ENCODE data around the gene GPC6.
A peak's percentile ranks its signal among the peaks of the same experiment; 100 is the strongest.

The GPC6 gene

DNA sequence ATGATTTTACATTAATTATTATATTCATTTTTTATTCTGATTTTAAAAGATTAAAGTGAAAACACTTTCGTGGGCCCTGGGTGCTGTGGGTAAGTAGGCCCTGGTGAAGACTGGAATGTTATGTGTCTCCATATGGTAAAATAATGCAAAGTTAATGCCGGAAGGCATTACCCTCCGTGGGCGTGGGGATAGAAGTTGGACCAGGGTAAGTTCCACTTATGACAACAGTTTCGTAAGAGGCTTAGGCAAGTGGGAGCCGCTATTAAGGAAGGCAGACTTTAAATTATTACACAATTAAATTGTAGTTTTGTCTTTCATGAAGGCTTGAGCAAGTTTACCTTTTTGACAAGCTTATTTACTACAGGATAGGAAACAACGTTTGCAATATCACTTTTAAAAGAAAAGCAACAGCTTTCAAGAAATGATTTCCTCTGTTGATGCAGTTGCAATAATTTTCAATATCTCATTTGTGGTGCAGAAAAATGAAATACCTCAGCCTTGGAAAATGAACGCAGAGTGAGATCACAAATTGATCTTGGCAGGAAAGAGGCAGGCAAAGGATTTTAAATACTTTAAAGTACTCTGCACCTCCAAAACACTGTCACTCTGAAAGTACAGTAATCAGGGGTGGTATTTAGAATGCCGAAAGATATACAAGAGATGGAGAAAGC is 942.3 kb downstream of the GPC6 start:
- no peak for DNase-seq (ENCODE audit: low read depth)
- H3K27me3 ChIP-seq (replicated peaks; ENCODE audit: control insufficient read depth, insufficient read depth, low read length) = no peaks in the 10 kb centered on the region
- H3K4me3 ChIP-seq (ENCODE audit: low read length) = peak overlapping the region; percentile 41
- H3K36me3 ChIP-seq (ENCODE audit: control insufficient read depth, insufficient read depth, low read length, severe bottlenecking) = no peaks in the 10 kb centered on the region
- H3K4me1 ChIP-seq (ENCODE audit: control insufficient read depth, insufficient read depth, low read length) = peaks cover 42% of the 10 kb centered on the region
- no peaks in the 10 kb centered on the region for H3K9me3 ChIP-seq (ENCODE audit: control insufficient read depth, low read length)
- peak overlapping the region; percentile 51 for H3K9ac ChIP-seq (ENCODE audit: low read length)

- Histone ChIP-seq H3K36me3 (ENCODE audit: control insufficient read depth, insufficient read depth, low read length, severe bottlenecking) (no peaks in the 10 kb centered on the region), H3K4me3 (ENCODE audit: low read length) (peak overlapping the region; percentile 41), H3K4me1 (ENCODE audit: control insufficient read depth, insufficient read depth, low read length) (peaks cover 49% of the 10 kb centered on the region), H3K9me3 (ENCODE audit: control insufficient read depth, low read length) (no peaks in the 10 kb centered on the region), H3K27me3 (replicated peaks; ENCODE audit: control insufficient read depth, insufficient read depth, low read length) (no peaks in the 10 kb centered on the region), H3K9ac (ENCODE audit: low read length) (peak overlapping the region; percentile 51)
- DNase-seq (ENCODE audit: low read depth) = no peak
Measured at GRCh38 chr13:94169454-94170144, 943.0 kb downstream of the GPC6 start.

- H3K9me3 ChIP-seq (ENCODE audit: control insufficient read depth, low read length) = no peaks in the 10 kb centered on the region
- H3K27me3 ChIP-seq (replicated peaks; ENCODE audit: control insufficient read depth, insufficient read depth, low read length) = no peaks in the 10 kb centered on the region
- peak overlapping the region; percentile 1 for H3K4me3 ChIP-seq (ENCODE audit: low read length)
- peak; percentile 40 for DNase-seq (ENCODE audit: low read depth)
- peaks cover 52% of the 10 kb centered on the region for H3K4me1 ChIP-seq (ENCODE audit: control insufficient read depth, insufficient read depth, low read length)
- H3K36me3 ChIP-seq (ENCODE audit: control insufficient read depth, insufficient read depth, low read length, severe bottlenecking) = no peaks in the 10 kb centered on the region
- H3K9ac ChIP-seq (ENCODE audit: low read length) = peak overlapping the region; percentile 51
Measured at GRCh38 chr13:94170145-94170571, 943.6 kb downstream of the GPC6 start.

DNA sequence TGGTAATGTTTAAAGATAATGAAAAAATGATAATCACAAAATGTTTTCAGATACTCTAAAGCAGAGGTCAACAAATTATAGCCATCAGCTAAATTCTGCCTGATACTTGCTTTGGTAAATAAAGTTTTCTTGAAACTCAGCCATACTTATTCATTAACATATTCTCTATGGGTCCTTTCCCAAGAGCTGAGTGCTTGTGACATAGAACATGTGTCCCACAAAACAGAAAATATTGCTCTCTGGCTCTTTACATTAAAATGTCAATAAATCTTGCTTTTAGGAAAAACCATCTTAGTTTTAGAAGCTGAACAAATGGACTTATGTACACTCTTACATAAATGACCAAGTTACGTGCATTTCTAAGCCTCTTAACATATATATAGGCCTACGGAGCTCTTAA is 945.8 kb downstream of the GPC6 start:
- DNase-seq (ENCODE audit: low read depth) = no peak
- H3K4me1 ChIP-seq (ENCODE audit: control insufficient read depth, insufficient read depth, low read length) = peaks cover 62% of the 10 kb centered on the region
- no peaks in the 10 kb centered on the region for H3K27me3 ChIP-seq (replicated peaks; ENCODE audit: control insufficient read depth, insufficient read depth, low read length)
- H3K36me3 ChIP-seq (ENCODE audit: control insufficient read depth, insufficient read depth, low read length, severe bottlenecking) = no peaks in the 10 kb centered on the region
- no peak overlapping the region for H3K4me3 ChIP-seq (ENCODE audit: low read length)
- H3K9me3 ChIP-seq (ENCODE audit: control insufficient read depth, low read length) = no peaks in the 10 kb centered on the region
- H3K9ac ChIP-seq (ENCODE audit: low read length) = no peak overlapping the region

DNA sequence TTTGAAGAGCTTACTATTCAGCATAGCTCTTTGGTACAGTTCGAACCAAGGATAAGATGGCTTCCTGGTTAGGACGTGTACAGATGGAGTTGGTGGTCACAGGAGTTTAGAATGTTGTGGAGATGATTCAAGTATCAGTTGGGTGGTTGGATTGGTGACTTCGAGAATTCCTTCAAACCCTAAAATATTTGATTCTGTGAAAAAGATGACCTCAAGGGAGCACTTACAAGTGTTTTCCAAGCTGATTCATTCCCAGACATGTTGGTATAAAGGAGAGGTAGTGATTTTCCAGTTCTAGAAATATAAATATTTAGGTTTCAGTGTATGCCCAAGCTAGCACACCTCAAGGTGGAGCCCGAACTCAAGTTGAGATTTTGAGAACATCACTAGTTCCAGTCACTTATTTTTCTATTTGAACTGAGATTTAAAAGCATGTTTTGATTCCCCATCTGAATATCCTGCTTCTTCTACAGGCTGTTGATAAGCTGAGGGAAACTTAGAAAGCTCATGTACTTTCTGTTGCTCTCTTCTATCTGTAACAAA is 946.8 kb downstream of the GPC6 start:
- no peak for DNase-seq (ENCODE audit: low read depth)
- Histone ChIP-seq H3K27me3 (replicated peaks; ENCODE audit: control insufficient read depth, insufficient read depth, low read length) (no peaks in the 10 kb centered on the region), H3K36me3 (ENCODE audit: control insufficient read depth, insufficient read depth, low read length, severe bottlenecking) (no peaks in the 10 kb centered on the region), H3K4me3 (ENCODE audit: low read length) (no peak overlapping the region), H3K9ac (ENCODE audit: low read length) (no peak overlapping the region), H3K4me1 (ENCODE audit: control insufficient read depth, insufficient read depth, low read length) (peaks cover 62% of the 10 kb centered on the region), H3K9me3 (ENCODE audit: control insufficient read depth, low read length) (no peaks in the 10 kb centered on the region)

- Histone ChIP-seq H3K27me3 (replicated peaks; ENCODE audit: control insufficient read depth, insufficient read depth, low read length) (no peaks in the 10 kb centered on the region), H3K4me3 (ENCODE audit: low read length) (peak overlapping the region; percentile 11), H3K4me1 (ENCODE audit: control insufficient read depth, insufficient read depth, low read length) (peaks cover 58% of the 10 kb centered on the region), H3K9me3 (ENCODE audit: control insufficient read depth, low read length) (no peaks in the 10 kb centered on the region), H3K9ac (ENCODE audit: low read length) (no peak overlapping the region), H3K36me3 (ENCODE audit: control insufficient read depth, insufficient read depth, low read length, severe bottlenecking) (no peaks in the 10 kb centered on the region)
- DNase-seq (ENCODE audit: low read depth) = no peak
Measured at GRCh38 chr13:94174009-94174408, 947.4 kb downstream of the GPC6 start.

DNA sequence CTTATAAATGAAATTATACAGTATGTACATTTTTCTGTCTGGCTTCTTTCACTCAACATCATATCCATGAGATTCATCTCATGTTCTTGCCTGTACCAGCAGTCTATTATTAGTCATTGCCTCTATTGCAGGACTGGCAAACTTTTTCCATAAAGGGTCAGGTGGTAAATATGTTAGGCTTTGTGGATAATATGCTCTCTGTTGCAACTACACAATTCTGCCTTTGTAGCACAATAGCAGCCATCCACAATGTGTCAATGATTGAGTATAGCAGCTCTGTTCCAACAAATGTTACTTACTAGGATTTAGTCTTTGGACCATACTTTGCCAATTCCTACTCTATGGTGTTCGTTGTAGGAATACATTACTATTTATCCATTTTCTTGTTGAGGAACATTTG is 948.5 kb downstream of the GPC6 start:
- Histone ChIP-seq H3K4me1 (ENCODE audit: control insufficient read depth, insufficient read depth, low read length) (peaks cover 48% of the 10 kb centered on the region), H3K36me3 (ENCODE audit: control insufficient read depth, insufficient read depth, low read length, severe bottlenecking) (no peaks in the 10 kb centered on the region), H3K4me3 (ENCODE audit: low read length) (no peak overlapping the region), H3K27me3 (replicated peaks; ENCODE audit: control insufficient read depth, insufficient read depth, low read length) (no peaks in the 10 kb centered on the region), H3K9me3 (ENCODE audit: control insufficient read depth, low read length) (no peaks in the 10 kb centered on the region), H3K9ac (ENCODE audit: low read length) (no peak overlapping the region)
- no peak for DNase-seq (ENCODE audit: low read depth)

GRCh38 chr13:94176561-94176960 is 950.0 kb downstream of the GPC6 start:
- H3K9ac ChIP-seq (ENCODE audit: low read length) = no peak overlapping the region
- no peaks in the 10 kb centered on the region for H3K27me3 ChIP-seq (replicated peaks; ENCODE audit: control insufficient read depth, insufficient read depth, low read length)
- no peaks in the 10 kb centered on the region for H3K36me3 ChIP-seq (ENCODE audit: control insufficient read depth, insufficient read depth, low read length, severe bottlenecking)
- H3K4me3 ChIP-seq (ENCODE audit: low read length) = no peak overlapping the region
- DNase-seq (ENCODE audit: low read depth) = no peak
- H3K4me1 ChIP-seq (ENCODE audit: control insufficient read depth, insufficient read depth, low read length) = peaks cover 35% of the 10 kb centered on the region
- no peaks in the 10 kb centered on the region for H3K9me3 ChIP-seq (ENCODE audit: control insufficient read depth, low read length)

DNA sequence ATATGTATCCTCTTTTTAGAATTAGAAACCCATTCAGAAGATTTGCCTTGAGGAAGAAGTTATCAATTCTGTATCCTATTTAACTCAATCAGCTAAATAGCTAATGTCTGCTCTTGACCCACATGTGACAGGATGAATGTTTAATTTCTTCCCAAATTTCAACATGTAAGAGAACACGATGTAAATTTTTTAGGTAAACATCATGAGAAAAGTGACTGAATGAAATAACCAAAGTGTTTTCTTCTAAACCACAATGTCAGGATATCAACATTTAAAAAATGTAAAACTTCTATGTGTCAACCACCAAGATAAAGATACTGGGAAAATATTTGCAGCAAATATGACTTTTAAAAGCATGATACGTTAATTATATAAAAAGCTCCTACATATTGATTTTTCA is 950.4 kb downstream of the GPC6 start:
- Histone ChIP-seq H3K9me3 (ENCODE audit: control insufficient read depth, low read length) (no peaks in the 10 kb centered on the region), H3K36me3 (ENCODE audit: control insufficient read depth, insufficient read depth, low read length, severe bottlenecking) (no peaks in the 10 kb centered on the region), H3K4me3 (ENCODE audit: low read length) (no peak overlapping the region), H3K27me3 (replicated peaks; ENCODE audit: control insufficient read depth, insufficient read depth, low read length) (no peaks in the 10 kb centered on the region), H3K9ac (ENCODE audit: low read length) (no peak overlapping the region), H3K4me1 (ENCODE audit: control insufficient read depth, insufficient read depth, low read length) (peaks cover 35% of the 10 kb centered on the region)
- peak; percentile 34 for DNase-seq (ENCODE audit: low read depth)

- no peak for DNase-seq (ENCODE audit: low read depth)
- H3K27me3 ChIP-seq (replicated peaks; ENCODE audit: control insufficient read depth, insufficient read depth, low read length) = no peaks in the 10 kb centered on the region
Measured at GRCh38 chr13:94178625-94179244, 952.1 kb downstream of the GPC6 start.

GRCh38 chr13:94181461-94182107 is 955.0 kb downstream of the GPC6 start:
- no peak for DNase-seq (ENCODE audit: low read depth)
- H3K4me1 ChIP-seq (ENCODE audit: control insufficient read depth, insufficient read depth, low read length) = peaks cover 4% of the 10 kb centered on the region
- no peak overlapping the region for H3K4me3 ChIP-seq (ENCODE audit: low read length)
- no peaks in the 10 kb centered on the region for H3K36me3 ChIP-seq (ENCODE audit: control insufficient read depth, insufficient read depth, low read length, severe bottlenecking)
- no peaks in the 10 kb centered on the region for H3K27me3 ChIP-seq (replicated peaks; ENCODE audit: control insufficient read depth, insufficient read depth, low read length)
- H3K9me3 ChIP-seq (ENCODE audit: control insufficient read depth, low read length) = no peaks in the 10 kb centered on the region
- H3K9ac ChIP-seq (ENCODE audit: low read length) = no peak overlapping the region

More at GRCh38 chr13:94178625-94179244, 952.1 kb downstream of the GPC6 start:
- Histone ChIP-seq H3K4me3 (ENCODE audit: low read length) (no peak overlapping the region), H3K9me3 (ENCODE audit: control insufficient read depth, low read length) (no peaks in the 10 kb centered on the region), H3K4me1 (ENCODE audit: control insufficient read depth, insufficient read depth, low read length) (peaks cover 21% of the 10 kb centered on the region), H3K9ac (ENCODE audit: low read length) (no peak overlapping the region), H3K36me3 (ENCODE audit: control insufficient read depth, insufficient read depth, low read length, severe bottlenecking) (no peaks in the 10 kb centered on the region)

Data from adipocyte (in vitro differentiated cells).